Measurements from ENCODE around the gene PIGZ.

The PIGZ gene

GRCh38 chr3:196915375-196915774, 53.3 kb downstream of the PIGZ start:
- no peak for DNase-seq (ENCODE audit: low spot score)

GRCh38 chr3:196914866-196915265, 53.8 kb downstream of the PIGZ start:
- no peak for DNase-seq (ENCODE audit: low spot score)

GRCh38 chr3:196903740-196904139, 64.9 kb downstream of the PIGZ start:
- DNase-seq (ENCODE audit: low spot score), result no peak

DNA sequence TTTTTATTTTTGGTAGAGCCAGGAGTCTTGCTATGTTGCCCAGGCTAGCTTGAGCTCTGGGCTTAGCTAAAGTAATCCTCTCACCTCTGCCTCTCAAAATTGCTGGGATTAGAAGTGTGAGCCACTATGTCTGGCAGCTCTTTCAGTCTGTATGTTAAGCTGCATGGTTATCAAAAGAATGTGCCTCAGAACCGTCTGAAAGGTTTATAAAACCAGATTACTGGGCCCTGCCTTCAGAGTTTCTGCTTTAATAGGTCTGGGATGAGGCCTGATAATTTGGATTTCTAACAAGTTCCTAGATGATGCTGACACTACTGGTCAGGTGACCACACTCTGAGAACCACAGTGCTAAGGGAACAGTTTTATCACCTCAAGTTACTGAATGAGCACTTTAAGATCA, 66.3 kb downstream of the PIGZ start:
- DNase-seq (ENCODE audit: low spot score), result no peak

DNA sequence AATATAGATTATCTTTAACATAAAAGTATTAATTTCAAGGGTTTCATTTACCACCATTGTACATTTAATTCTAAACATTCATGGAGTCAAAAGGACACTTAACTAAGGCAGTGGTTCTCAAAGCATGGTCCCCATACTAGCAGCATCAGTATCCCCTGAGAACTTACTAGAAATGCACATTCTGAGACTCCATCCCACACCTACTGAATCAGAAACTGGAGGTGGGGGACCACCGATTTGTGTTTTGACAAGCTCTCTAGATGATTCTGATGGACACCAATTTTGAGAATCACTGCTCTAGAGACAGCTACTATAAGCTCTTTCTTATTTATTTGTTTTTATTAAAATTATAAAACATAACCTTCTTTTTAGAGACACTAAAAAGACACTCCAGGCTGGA, 66.9 kb downstream of the PIGZ start:
- DNase-seq (ENCODE audit: low spot score), result no peak

Measured in kidney capillary endothelial cell (primary cell).